Measurements from ENCODE around the gene ITPRIP. TPM values are rescaled to one million over a fixed set of nuclear protein-coding genes. Genes with fewer than 3 reads are reported as not detected.
A peak's percentile ranks its signal among the peaks of the same experiment; 100 is the strongest.

Gene ITPRIP, protein sequence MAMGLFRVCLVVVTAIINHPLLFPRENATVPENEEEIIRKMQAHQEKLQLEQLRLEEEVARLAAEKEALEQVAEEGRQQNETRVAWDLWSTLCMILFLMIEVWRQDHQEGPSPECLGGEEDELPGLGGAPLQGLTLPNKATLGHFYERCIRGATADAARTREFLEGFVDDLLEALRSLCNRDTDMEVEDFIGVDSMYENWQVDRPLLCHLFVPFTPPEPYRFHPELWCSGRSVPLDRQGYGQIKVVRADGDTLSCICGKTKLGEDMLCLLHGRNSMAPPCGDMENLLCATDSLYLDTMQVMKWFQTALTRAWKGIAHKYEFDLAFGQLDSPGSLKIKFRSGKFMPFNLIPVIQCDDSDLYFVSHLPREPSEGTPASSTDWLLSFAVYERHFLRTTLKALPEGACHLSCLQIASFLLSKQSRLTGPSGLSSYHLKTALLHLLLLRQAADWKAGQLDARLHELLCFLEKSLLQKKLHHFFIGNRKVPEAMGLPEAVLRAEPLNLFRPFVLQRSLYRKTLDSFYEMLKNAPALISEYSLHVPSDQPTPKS
- total RNA-seq, result 10 to 100 TPM; 55.6 to 59.2 TPM

DNA sequence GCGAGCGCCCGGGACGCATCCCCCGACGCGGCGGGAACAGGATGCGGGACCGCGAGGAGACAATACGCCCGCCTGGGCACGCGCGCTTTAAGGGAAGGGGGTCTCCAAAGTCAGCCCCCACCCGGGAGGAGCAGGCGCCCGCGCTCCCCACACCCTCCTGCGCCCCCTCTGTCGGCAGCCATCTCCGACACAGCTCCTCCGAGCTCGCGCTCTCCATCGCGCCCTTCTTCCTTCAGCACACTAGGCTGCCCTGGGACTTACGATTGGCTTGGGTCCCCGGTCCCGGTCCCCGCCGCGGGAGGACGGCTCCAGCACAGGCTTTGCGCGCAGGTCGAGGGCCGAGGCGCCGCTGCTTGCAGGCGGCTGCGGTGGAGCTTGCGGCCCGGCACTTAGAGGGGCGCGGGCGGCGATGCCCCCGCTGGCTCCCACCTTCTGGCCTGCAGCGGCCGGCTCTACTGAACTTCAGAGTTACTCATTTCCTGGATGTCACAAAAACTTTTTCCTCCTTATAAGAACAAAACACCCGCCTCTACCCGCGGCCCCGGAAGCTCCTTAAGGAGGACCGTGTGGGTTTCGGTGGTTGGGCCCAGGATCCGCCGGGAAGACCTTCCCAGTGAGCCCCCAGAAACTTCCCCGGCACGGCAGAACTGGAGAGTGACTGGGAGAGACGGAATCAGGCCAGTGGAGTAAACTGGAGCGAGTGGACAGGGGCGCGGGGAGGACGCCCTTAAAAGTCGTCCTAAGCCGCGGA, at the start of gene ITPRIP:
TSS of gene ITPRIP (minus strand) at position 481 of the 751 bp plus-strand sequence. CDS start 22,414 bp downstream, outside the sequence.
- peak within 1 kb of the TSS; percentile 99 to 100 for H3K27ac ChIP-seq
- ATAC-seq (ENCODE audit: insufficient number of reproducible peaks, low FRiP score, low read depth) (peak; percentile 67), DNase-seq (ENCODE audit: low spot score) (no peak)
- peak within 1 kb of the TSS; percentile 99 for H3K4me3 ChIP-seq
- TF ChIP-seq, protein P1, sequence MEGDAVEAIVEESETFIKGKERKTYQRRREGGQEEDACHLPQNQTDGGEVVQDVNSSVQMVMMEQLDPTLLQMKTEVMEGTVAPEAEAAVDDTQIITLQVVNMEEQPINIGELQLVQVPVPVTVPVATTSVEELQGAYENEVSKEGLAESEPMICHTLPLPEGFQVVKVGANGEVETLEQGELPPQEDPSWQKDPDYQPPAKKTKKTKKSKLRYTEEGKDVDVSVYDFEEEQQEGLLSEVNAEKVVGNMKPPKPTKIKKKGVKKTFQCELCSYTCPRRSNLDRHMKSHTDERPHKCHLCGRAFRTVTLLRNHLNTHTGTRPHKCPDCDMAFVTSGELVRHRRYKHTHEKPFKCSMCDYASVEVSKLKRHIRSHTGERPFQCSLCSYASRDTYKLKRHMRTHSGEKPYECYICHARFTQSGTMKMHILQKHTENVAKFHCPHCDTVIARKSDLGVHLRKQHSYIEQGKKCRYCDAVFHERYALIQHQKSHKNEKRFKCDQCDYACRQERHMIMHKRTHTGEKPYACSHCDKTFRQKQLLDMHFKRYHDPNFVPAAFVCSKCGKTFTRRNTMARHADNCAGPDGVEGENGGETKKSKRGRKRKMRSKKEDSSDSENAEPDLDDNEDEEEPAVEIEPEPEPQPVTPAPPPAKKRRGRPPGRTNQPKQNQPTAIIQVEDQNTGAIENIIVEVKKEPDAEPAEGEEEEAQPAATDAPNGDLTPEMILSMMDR (IDR thresholded peaks at IDR 0.05), result peak; percentile 11
- no peaks in the 10 kb centered on the region for H3K36me3 ChIP-seq
- H3K9me3 ChIP-seq, result no peaks in the 10 kb centered on the region
- no peaks in the 10 kb centered on the region for H3K27me3 ChIP-seq (replicated peaks; ENCODE audit: insufficient read depth)
- peaks cover 34 to 44% of the 10 kb centered on the region in 2 donors for H3K4me1 ChIP-seq (ENCODE audit: control insufficient read depth in 1 of 2, low read depth in 2 of 2)

DNA sequence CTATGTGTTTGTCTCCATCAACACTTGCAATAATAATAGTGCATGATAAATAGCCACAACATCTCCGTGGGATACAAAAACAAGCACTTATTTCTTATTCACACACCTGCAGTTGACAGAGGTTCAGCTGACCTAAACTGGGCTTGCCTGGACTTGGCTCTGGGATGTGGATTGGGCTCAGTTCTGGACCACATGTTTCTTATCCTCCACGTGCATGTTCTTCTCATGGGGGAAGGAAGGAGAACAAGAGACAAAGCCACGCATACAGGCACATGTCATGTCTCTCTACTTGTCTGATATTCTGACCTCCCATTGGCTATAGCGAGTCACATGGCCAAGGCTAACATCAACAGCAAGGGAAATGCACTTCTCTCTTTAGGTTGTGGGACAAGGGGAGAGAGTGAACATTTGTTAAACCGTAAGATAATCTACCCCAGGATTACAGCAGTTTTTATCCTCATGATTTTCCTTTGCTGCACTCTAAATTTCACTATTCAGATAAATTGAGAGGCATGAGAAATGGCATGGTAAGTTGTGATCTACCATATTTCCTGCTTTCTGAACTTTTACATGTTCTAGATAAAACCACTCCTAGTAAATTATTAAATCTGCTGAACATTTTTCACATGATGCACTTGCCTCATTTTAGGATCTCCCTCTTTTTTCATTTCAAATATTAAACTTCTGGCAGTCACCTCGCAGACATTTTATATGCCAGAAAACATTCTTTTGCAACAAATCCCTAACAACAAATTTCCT, 49.0 kb upstream of the ITPRIP start:
- Histone ChIP-seq H3K9me3 (no peaks in the 10 kb centered on the region), H3K4me1 (ENCODE audit: control insufficient read depth in 1 of 2, low read depth in 2 of 2) (no peaks in the 10 kb centered on the region), H3K36me3 (no peaks in the 10 kb centered on the region), H3K27ac (no peak overlapping the region), H3K27me3 (replicated peaks; ENCODE audit: insufficient read depth) (no peaks in the 10 kb centered on the region), H3K4me3 (no peak overlapping the region)
- no peak for ATAC-seq (ENCODE audit: insufficient number of reproducible peaks, low FRiP score, low read depth)
- DNase-seq (ENCODE audit: low spot score), result no peak
- TF ChIP-seq, protein P1 (IDR thresholded peaks at IDR 0.05), result no peak

DNA sequence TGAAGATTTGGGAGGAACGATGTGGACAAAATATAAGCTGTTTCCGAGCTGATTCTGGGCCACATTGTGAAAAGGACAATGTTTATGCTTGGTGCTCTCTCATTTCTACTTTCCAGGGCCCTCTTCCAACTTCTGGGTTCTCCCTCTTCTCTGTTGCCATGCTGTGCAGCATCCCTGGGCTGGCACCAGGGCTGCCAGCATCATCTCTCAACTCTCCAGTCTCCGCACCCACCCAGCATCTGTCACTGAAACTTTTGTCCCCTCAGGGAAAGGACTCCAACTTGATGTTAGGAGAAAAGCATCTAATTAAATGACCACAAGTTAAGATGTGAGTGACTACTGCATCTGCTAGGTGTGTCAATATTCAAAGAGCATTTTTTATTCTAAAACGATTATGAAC, 42.1 kb upstream of the ITPRIP start:
- Histone ChIP-seq H3K36me3 (no peaks in the 10 kb centered on the region), H3K4me1 (ENCODE audit: control insufficient read depth in 1 of 2, low read depth in 2 of 2) (no peaks in the 10 kb centered on the region), H3K9me3 (no peaks in the 10 kb centered on the region), H3K4me3 (no peak overlapping the region), H3K27ac (no peak overlapping the region), H3K27me3 (replicated peaks; ENCODE audit: insufficient read depth) (no peaks in the 10 kb centered on the region)
- DNase-seq (ENCODE audit: low spot score), result no peak
- TF ChIP-seq, protein P1 (IDR thresholded peaks at IDR 0.05), result no peak
- ATAC-seq (ENCODE audit: insufficient number of reproducible peaks, low FRiP score, low read depth), result no peak

DNA sequence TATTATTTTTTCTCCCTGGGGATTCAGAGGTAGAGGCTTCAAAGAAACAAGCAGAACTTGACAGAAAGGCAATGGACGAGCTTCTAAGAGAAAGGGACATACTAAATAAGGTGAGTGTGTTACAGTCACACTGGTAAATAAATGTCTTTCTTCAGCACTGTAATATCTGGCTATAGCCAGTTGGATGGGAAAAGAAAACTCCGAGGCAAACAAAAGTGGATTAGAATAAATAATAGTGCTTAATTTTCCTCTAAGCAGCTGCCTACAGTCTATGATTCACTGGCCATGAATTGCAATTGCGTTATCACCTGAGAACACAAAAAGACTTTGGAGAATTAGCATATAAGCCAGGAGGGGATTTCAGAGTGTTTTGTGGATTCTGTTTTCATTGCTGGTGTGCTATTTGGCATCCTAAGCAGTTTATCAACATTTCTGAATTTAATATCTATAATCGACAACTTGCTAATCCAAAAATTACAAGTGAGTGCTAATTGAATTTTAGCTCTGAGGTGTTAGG, 38.6 kb upstream of the ITPRIP start:
- TF ChIP-seq, protein P1 (IDR thresholded peaks at IDR 0.05), result no peak
- Histone ChIP-seq H3K4me3 (no peak overlapping the region), H3K9me3 (peaks cover 3% of the 10 kb centered on the region), H3K27me3 (replicated peaks; ENCODE audit: insufficient read depth) (no peaks in the 10 kb centered on the region), H3K27ac (no peak overlapping the region), H3K4me1 (ENCODE audit: control insufficient read depth in 1 of 2, low read depth in 2 of 2) (no peaks in the 10 kb centered on the region), H3K36me3 (no peaks in the 10 kb centered on the region)
- no peak for ATAC-seq (ENCODE audit: insufficient number of reproducible peaks, low FRiP score, low read depth)
- no peak for DNase-seq (ENCODE audit: low spot score)
